ENCODE results near the gene CNKSR3.

CNKSR3 gene

DNA sequence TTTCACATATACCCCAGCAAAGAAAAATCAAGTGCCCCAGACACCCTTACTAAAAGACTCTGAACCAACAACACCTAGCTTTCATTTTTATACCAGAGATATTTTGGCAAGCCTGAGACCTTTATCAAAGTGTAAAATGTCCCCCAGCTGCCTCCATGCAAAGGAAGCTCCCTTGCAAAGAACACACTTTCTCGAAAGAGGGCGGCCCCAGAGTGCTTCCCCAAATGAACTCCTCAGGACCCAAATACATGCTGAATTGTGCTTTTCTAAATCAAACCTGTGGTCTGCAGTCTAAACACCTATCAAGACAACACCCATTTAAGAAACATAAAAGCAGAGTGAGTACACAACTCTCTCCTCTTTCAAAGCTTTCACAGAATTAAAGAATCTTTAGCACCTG, 154.4 kb downstream of the CNKSR3 start:
- peak in 1 of 56 donors; percentile 8 for DNase-seq

DNA sequence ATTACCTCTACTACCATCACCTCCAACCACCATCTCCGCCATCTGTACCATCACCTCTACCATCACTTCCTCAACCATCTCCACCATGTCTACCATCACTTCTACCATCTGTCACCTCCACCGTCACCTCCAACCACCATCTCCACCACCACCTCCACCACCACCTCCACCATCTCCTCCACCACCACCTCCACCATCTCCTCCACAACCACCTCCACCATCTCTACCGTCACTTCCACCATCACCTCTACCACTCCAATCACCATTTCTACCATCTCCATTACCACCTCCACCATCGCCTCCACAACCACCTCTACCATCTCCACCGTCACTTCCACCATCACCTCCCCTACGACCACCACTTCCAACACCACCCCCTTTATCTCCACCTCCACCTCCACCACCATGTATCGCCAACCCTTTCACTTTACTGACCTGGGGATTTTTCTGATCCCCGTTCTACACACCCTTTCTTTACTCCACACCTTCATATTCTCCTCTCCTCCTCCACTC, 156.2 kb downstream of the CNKSR3 start:
- DNase-seq: no peak

DNA sequence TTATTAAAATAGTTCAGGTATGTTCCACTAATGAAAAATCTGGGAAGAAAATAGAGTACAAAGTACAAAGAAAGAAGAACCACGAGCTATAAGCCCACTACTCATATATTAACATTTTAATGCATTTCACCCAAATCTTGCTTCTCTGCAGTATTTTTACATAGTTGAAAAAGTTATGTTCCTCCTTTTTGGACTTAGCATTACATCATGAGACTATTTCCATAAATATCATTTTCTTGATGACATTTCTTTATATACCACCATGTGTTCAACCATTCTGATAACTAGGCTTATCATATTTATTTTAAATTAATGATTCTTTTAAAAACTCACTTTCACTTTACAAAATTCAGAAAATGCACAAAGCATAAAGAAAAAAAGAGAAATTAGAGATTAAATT, 156.9 kb downstream of the CNKSR3 start:
- no peak for DNase-seq

DNA sequence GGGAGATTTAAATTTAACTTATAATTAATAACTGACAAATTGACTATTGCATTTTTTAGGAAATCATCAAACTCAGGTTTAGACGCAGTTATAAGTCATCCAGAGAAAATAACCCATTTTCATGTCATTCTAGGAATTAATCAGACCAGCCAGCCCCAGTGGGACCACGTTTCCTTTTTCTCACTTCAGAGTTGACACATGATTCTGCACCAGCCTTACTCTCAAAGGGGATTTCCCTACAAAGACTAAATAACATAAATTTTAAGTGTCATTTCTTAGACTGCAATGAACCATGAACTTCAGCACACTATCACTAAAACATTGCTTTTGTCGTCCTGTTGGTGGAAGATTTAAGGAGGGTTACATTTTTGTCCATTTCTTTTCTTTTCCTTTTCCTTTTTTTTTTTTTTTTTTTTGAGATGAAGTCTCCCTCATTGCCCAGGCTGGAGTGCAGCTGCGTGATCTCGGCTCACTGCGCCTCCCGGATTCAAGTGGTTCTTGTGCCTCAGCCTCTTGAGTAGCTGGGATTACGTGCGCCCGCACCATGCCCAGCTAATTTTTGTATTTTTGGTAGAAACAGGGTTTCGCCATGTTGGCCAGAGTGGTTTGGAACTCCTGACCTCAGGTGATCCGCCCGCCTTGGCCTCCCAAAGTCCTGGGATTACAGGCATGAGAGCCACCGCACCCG, 157.4 kb downstream of the CNKSR3 start:
- no peak for DNase-seq

- DNase-seq: no peak
Observed at GRCh38 chr6:154350293-154350692, 160.2 kb downstream of the CNKSR3 start.

- DNase-seq: no peak
Observed at GRCh38 chr6:154347981-154348380, 162.5 kb downstream of the CNKSR3 start.

DNA sequence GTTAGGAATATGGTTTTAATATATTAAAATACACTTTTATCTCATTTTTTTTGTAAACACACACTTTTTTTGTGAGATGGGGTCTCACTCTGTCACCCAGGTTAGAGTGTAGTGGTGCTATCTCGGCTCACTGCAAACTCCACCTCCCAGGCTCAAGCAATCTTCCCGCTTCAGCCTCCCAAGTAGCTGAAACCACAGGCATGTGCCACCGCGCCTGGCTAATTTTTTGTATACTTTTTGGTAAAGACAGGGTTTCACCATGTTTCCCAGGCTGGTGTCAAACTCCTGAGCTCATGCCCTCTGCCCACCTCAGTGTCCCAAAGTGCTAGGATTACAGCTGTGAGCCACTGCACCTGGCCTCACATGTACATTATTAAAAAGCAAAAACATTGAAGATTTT, 164.7 kb downstream of the CNKSR3 start:
- no peak for DNase-seq

DNA sequence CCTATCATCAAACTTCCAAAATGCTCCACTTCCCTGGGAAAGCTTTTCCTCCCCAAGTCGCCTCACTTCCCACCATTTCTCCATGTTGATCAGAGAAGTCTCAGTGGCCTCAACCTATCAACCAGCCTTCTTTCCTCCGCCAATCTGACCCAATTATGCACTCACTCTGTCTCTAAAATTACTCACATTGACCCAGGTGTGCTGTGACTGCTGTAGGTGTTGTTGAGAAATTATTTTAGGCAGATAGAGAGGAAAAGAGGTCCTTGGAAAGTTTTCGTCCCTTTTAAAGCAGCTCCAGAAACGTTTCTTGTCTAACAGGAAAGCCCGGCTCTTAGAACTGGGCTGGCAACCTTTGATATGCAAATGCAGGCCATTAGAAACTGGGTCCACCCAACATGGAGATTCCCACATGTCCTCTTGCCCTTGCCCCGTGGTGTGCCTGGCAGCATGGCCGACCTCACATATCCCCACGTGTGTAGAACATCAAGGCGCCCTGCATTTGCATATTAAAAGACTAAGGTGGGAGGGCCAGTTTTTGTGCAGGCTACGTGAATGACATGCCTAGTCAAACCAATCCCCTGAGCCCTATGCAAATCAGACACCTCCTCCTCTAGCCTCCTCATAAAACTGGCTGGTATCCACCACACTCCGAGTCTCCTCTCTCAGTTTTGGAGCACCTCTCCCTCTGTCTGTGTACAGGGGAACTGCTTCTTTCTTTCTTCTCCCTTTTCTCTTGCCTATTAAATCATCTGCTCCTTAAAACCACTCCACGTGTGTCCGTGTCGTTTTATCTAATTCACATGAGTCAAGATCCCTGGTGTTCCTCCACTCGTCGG, 166.8 kb downstream of the CNKSR3 start:
- peak in 5 of 56 donors; percentile 8 to 28 (median 17) for DNase-seq

DNA sequence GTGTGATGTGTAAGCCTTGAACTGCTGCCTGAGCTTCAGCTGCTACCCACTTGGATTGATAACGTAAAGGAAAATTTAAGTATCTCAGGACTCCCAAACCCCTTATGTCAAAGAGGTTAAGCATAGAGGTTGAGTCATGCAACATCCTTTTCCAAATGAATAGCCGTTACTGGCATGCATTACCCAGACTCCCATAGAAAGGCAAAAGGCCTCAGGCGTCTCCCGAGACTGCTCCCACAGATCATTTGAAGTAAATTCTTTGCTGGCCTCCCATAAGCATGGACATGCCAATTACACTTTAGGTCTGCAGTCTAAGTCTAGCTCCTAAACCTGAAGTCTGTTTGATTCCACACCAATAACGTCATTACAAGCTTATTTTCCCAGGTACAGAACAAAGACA, 168.6 kb downstream of the CNKSR3 start:
- DNase-seq: no peak

GRCh38 chr6:154341336-154341735, 169.1 kb downstream of the CNKSR3 start:
- DNase-seq: no peak

Data from amygdala (tissue), 56 donors.